ENCODE data around the gene SPON1.

DNA sequence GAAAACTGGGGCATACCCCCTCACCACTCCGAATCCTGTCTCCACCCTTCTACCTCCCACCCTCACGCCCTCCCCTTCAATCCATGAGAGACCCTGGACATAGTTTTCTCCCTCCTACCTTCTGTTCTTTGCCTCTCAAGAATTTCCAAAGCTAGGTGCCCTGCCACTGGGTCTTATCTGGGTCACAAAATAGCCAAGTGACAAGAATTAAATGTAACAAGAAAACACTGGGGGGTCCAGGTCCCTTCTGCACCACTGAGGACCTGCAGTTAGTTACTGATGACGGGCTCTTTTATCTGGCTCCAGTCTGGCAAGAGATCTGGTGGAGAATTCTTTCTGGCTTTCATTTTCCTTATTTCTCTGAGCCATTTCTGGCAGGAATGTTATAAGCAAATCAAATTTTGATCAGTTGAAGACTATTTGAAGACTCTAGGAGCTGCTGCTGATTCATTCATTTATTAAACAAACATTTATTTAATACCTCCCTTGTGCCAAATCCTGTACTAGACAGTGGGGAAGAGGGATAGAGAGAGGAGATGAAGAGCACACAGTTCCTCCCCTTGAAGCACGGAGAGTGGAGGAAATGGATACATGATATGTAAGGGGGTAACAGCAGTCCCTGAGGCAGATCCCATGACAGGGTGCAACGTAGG, 261.2 kb downstream of the SPON1 start:
- TF ChIP-seq ZFP36 (IDR thresholded peaks at IDR 0.05; ENCODE audit: borderline replicate concordance, partially characterized antibody) (no peak), MYC (IDR thresholded peaks at IDR 0.05; ENCODE audit: borderline replicate concordance, low read length) (no peak)
- TF ChIP-seq, protein P1, sequence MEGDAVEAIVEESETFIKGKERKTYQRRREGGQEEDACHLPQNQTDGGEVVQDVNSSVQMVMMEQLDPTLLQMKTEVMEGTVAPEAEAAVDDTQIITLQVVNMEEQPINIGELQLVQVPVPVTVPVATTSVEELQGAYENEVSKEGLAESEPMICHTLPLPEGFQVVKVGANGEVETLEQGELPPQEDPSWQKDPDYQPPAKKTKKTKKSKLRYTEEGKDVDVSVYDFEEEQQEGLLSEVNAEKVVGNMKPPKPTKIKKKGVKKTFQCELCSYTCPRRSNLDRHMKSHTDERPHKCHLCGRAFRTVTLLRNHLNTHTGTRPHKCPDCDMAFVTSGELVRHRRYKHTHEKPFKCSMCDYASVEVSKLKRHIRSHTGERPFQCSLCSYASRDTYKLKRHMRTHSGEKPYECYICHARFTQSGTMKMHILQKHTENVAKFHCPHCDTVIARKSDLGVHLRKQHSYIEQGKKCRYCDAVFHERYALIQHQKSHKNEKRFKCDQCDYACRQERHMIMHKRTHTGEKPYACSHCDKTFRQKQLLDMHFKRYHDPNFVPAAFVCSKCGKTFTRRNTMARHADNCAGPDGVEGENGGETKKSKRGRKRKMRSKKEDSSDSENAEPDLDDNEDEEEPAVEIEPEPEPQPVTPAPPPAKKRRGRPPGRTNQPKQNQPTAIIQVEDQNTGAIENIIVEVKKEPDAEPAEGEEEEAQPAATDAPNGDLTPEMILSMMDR (IDR thresholded peaks at IDR 0.05): no peak
- TF ChIP-seq, protein P2, sequence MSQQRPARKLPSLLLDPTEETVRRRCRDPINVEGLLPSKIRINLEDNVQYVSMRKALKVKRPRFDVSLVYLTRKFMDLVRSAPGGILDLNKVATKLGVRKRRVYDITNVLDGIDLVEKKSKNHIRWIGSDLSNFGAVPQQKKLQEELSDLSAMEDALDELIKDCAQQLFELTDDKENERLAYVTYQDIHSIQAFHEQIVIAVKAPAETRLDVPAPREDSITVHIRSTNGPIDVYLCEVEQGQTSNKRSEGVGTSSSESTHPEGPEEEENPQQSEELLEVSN (IDR thresholded peaks at IDR 0.05; ENCODE audit: borderline replicate concordance, low read depth): no peak

All from A549 (cell line).